HepG2 (cell line): ENCODE results near the gene TMEM187. TPM values are rescaled to one million over a fixed set of nuclear protein-coding genes. Genes with fewer than 3 reads are reported as not detected.

ENCODE experiments used
- FOXP4 ChIP-seq: sonication (generic); formaldehyde crosslinking; IDR thresholded peaks from 2 replicates; pipeline ENCODE4 v1.4.0; 2020; ENCODE audit warnings: missing genetic modification reagents
- GABPA ChIP-seq, 2 experiments: IDR thresholded peaks; 2 replicates each; pipeline ENCODE4 v1.6.1; 2011 to 2016; ENCODE audit warnings: low read depth in 2 of 2, low read length in 1 of 2, missing biosample characterization in 1 of 2, missing genetic modification characterization in 1 of 2
- GTF2F1 ChIP-seq: fragments of 150-350 bp; IDR thresholded peaks from 2 replicates; pipeline ENCODE4 v1.6.1; 2014; ENCODE audit warnings: low read length
- KAT8 ChIP-seq: IDR thresholded peaks from 2 replicates; pipeline ENCODE4 v1.6.1; 2016; ENCODE audit warnings: missing genetic modification reagents, missing compliant biosample characterization
- KLF6 ChIP-seq: IDR thresholded peaks from 2 replicates; pipeline ENCODE4 v1.8.0; 2016; ENCODE audit warnings: missing biosample characterization, missing genetic modification reagents
- MYPOP ChIP-seq: sonication (generic); formaldehyde crosslinking; IDR thresholded peaks from 2 replicates; pipeline ENCODE4 v1.8.1; 2023; ENCODE audit warnings: mild to moderate bottlenecking, moderate library complexity, missing genetic modification reagents
- PAX8 ChIP-seq: sonication (generic); formaldehyde crosslinking; IDR thresholded peaks from 2 replicates; pipeline ENCODE4 v1.8.0; 2022; ENCODE audit warnings: mild to moderate bottlenecking, missing genetic modification reagents, borderline replicate concordance
- SCMH1 ChIP-seq: sonication (generic); formaldehyde crosslinking; IDR thresholded peaks from 2 replicates; pipeline ENCODE4 v1.9.0; 2021; ENCODE audit warnings: missing genetic modification reagents, mild to moderate bottlenecking, borderline replicate concordance
- SMARCE1 ChIP-seq: fragments of 450-650 bp; IDR thresholded peaks from 2 replicates; pipeline ENCODE4 v1.6.1; 2017; ENCODE audit warnings: borderline replicate concordance
- TFAP4 ChIP-seq: sonication (generic); IDR thresholded peaks from 2 replicates; pipeline ENCODE4 v1.6.1; 2016; ENCODE audit warnings: low read depth, borderline replicate concordance
- TRAFD1 ChIP-seq: sonication (generic); formaldehyde crosslinking; IDR thresholded peaks from 2 replicates; pipeline ENCODE4 v1.5.1; 2020; ENCODE audit warnings: missing genetic modification reagents, mild to moderate bottlenecking, borderline replicate concordance
- ZNF609 ChIP-seq: sonication (generic); formaldehyde crosslinking; IDR thresholded peaks from 2 replicates; pipeline ENCODE4 v1.4.0; 2020; ENCODE audit warnings: mild to moderate bottlenecking, missing genetic modification reagents, borderline replicate concordance
- ZNF709 ChIP-seq: sonication (generic); formaldehyde crosslinking; IDR thresholded peaks from 2 replicates; pipeline ENCODE4 v1.5.0; 2020; ENCODE audit warnings: mild to moderate bottlenecking, missing genetic modification reagents
- ZNF713 ChIP-seq: sonication (generic); formaldehyde crosslinking; IDR thresholded peaks from 2 replicates; pipeline ENCODE4 v1.4.0; 2020; ENCODE audit warnings: mild to moderate bottlenecking, missing genetic modification reagents
- ZNF780A ChIP-seq: sonication (generic); formaldehyde crosslinking; IDR thresholded peaks from 2 replicates; pipeline ENCODE4 v1.8.0; 2022; ENCODE audit warnings: mild to moderate bottlenecking, missing genetic modification reagents, moderate library complexity
- ZNF792 ChIP-seq: IDR thresholded peaks from 2 replicates; pipeline ENCODE4 v1.6.1; 2016
- polyA plus RNA-seq, 8 experiments: library from polyadenylated mRNA; depleted of rRNA in 3 of 8; stranded (reverse) in 7 of 8; unstranded in 1 of 8; fragments of >200 nt; fragmentation: Illumina TruSeq in 4 of 8; extraction: Trizol in 4 of 8; gene quantifications; 2 replicates each; pipeline versions ENCODE4 v1.2.1 to v1.2.3, GENCODE V29; 2011 to 2016; ENCODE audit warnings: low read depth in 4 of 8, missing spikeins in 1 of 8, mixed read lengths in 1 of 8; ENCODE audit not compliant: insufficient read depth in 1 of 8
- total RNA-seq, 5 experiments: library from RNA; depleted of rRNA; stranded (reverse); fragments of >200 nt; fragmentation: Illumina TruSeq; extraction: Trizol; gene quantifications; 2 replicates each; pipeline ENCODE4 v1.2.3, GENCODE V29; 2016; ENCODE audit warnings: low read depth in 1 of 5

TMEM187 gene
- total and polyA plus RNA-seq, 2 of the 13 experiments (the other 11 are each of a cell fraction or from before 2014, with no cell fraction given), result 2.2 to 6.2 TPM

GRCh38 chrX:153927922-153928760 is 44.4 kb upstream of the TMEM187 start (continued):
- TF ChIP-seq MYPOP (CRISPR knock-in tag) (no peak), ZNF780A (CRISPR knock-in tag) (no peak), TRAFD1 (no peak), KLF6 (peak; percentile 62), ZNF713 (no peak), SCMH1 (CRISPR knock-in tag) (no peak), ZNF792 (CRISPR knock-in tag) (no peak), GABPA (IDR thresholded peaks at IDR 0.05; ENCODE audit: low read depth, low read length) (no peak), GABPA (CRISPR knock-in tag; IDR thresholded peaks at IDR 0.05; ENCODE audit: low read depth) (peak; percentile 83), ZNF609 (no peak; the same call in 1 of the 2 replicates), SMARCE1 (no peak), KAT8 (CRISPR knock-in tag) (peak; percentile 37; the same call in 1 of the 2 replicates), ZNF709 (CRISPR knock-in tag) (0 out of 2 replicates have a peak, but pooled peaks have one; percentile 4), PAX8 (CRISPR knock-in tag) (no peak), FOXP4 (peak; percentile 20; the same call in 1 of the 2 replicates), TFAP4 (peak; percentile 62; the same call in 1 of the 2 replicates), GTF2F1 (no peak)
